ENCODE data around the gene ALK.

GRCh38 chr2:29782087-29782486 lies 139.3 kb downstream of the ALK start:
- no peak for TF ChIP-seq CTCF (conservative IDR thresholded peaks at IDR 0.05)
- no peak for TF ChIP-seq ZFX (IDR thresholded peaks at IDR 0.05)
